Measurements from ENCODE around the gene DLX1.
A peak's percentile ranks its signal among the peaks of the same experiment; 100 is the strongest.
"Not testable (repeated sequence)": the region's sequence is repeated elsewhere in the genome, so short reads cannot be mapped to it uniquely, and the experiment has no call there.

DLX1 gene

GRCh38 chr2:172052000-172052983, 33.0 kb upstream of the DLX1 start:
- peak overlapping the region; percentile 5 for H3K27ac Mint-ChIP-seq
- H3K4me1 Mint-ChIP-seq = peaks cover 3 to 13% of the 10 kb centered on the region in 2 donors
- no peak for DNase-seq
- no peaks in the 10 kb centered on the region for H3K27me3 Mint-ChIP-seq
- ATAC-seq (replicated peaks) = peak; percentile 92 to 94
- H3K9me3 Mint-ChIP-seq = no peaks in the 10 kb centered on the region
- H3K4me3 Mint-ChIP-seq = peak overlapping the region in 1 of 2 donors; percentile 2
- no peaks in the 10 kb centered on the region for H3K36me3 Mint-ChIP-seq

- Mint-ChIP-seq H3K4me3 (no peak overlapping the region), H3K27ac (no peak overlapping the region), H3K9me3 (no peaks in the 10 kb centered on the region), H3K4me1 (peaks cover 3 to 13% of the 10 kb centered on the region in 2 donors), H3K27me3 (no peaks in the 10 kb centered on the region), H3K36me3 (no peaks in the 10 kb centered on the region)
- ATAC-seq (replicated peaks) (no peak), DNase-seq (no peak)
Observed at GRCh38 chr2:172053486-172053885, 31.8 kb upstream of the DLX1 start.

GRCh38 chr2:172056293-172056692, 29.0 kb upstream of the DLX1 start:
- ATAC-seq (replicated peaks) (no peak), DNase-seq (no peak)
- Mint-ChIP-seq H3K4me1 (peaks cover 3 to 13% of the 10 kb centered on the region in 2 donors), H3K27me3 (no peaks in the 10 kb centered on the region), H3K9me3 (no peaks in the 10 kb centered on the region), H3K36me3 (peaks cover 0 to 3% of the 10 kb centered on the region in 2 donors), H3K4me3 (no peak overlapping the region), H3K27ac (no peak overlapping the region)

GRCh38 chr2:172058660-172059059, 26.6 kb upstream of the DLX1 start:
- H3K27ac Mint-ChIP-seq = no peak overlapping the region

DNA sequence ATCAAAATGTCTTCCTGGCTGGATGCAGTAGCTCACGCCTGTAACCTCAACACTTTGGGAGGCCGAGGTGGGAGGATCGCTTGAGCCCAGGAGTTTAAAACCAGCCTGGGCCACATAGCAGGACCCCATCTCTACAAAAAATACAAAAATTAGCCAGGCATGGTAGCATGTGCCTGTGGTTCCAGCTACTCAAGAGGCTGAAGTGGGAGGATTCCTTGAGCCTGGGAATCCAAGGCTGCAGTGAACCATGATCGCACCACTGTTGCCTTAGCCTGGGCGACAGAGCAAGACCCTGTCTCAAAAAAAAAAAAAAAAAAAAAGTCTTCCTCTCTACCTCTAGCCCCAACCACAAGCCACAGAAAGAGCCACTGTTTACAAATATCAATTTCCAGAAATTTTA, 25.2 kb upstream of the DLX1 start:
- not testable (repeated sequence) for H3K27me3 Mint-ChIP-seq; H3K9me3 Mint-ChIP-seq; ATAC-seq (replicated peaks); H3K4me1 Mint-ChIP-seq; H3K4me3 Mint-ChIP-seq; H3K27ac Mint-ChIP-seq; DNase-seq
- peaks cover 14 to 19% of the 10 kb centered on the region in 2 donors for H3K36me3 Mint-ChIP-seq

More at GRCh38 chr2:172058660-172059059, 26.6 kb upstream of the DLX1 start:
- H3K27me3 Mint-ChIP-seq = no peaks in the 10 kb centered on the region
- no peaks in the 10 kb centered on the region for H3K9me3 Mint-ChIP-seq
- no peak for ATAC-seq (replicated peaks)
- no peak for DNase-seq
- H3K4me1 Mint-ChIP-seq = peaks cover 3 to 5% of the 10 kb centered on the region in 2 donors
- no peak overlapping the region for H3K4me3 Mint-ChIP-seq
- peaks cover 12 to 15% of the 10 kb centered on the region in 2 donors for H3K36me3 Mint-ChIP-seq

GRCh38 chr2:172062402-172063004, 22.8 kb upstream of the DLX1 start:
- DNase-seq (no peak), ATAC-seq (replicated peaks) (no peak)
- no peak overlapping the region for H3K27ac Mint-ChIP-seq
- no peaks in the 10 kb centered on the region for H3K9me3 Mint-ChIP-seq
- H3K4me1 Mint-ChIP-seq = no peaks in the 10 kb centered on the region
- H3K36me3 Mint-ChIP-seq = peaks cover 14 to 26% of the 10 kb centered on the region in 2 donors
- H3K27me3 Mint-ChIP-seq = no peaks in the 10 kb centered on the region
- H3K4me3 Mint-ChIP-seq = no peak overlapping the region

DNA sequence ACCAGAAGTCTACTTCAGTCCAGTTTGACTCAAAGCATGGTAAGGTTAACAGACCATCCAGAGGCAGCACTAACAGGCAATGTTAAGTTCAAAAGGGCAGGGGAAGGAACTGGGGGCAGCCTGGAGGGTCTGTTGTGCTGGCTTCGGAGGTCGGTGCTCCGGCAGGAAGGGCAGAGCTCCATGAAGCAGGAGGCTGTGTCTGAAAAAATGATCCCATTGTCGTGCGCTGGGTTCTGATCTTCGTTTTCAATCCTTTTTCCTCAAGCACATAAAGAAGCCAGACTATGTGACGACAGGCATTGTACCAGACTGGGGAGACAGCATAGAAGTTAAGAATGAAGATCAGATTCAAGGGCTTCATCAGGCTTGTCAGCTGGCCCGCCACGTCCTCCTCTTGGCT, 21.9 kb upstream of the DLX1 start:
- no peak overlapping the region for H3K27ac Mint-ChIP-seq
- H3K9me3 Mint-ChIP-seq = no peaks in the 10 kb centered on the region

DNA sequence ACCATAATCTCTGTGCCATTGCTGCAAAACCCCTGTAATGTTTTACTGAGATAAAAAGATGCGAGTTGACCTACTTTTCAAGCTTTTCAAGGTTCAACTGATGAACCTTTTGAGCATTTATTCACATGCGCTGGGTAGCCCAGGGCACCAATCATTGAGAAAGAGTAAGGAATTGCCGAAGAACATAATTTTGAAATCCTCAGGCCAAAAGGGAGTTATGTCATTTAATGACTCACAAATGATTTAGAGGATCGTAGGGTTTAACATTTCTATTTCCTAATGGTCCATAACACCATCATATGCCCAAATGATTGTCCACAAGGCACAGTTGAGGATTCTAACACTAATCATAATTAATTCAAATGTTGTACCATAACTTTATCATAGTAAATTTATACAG, 20.2 kb upstream of the DLX1 start:
- ATAC-seq (replicated peaks) (no peak), DNase-seq (no peak)
- peaks cover 21 to 32% of the 10 kb centered on the region in 2 donors for H3K36me3 Mint-ChIP-seq
- no peak overlapping the region for H3K4me3 Mint-ChIP-seq
- H3K27ac Mint-ChIP-seq = no peak overlapping the region
- no peaks in the 10 kb centered on the region for H3K27me3 Mint-ChIP-seq
- H3K4me1 Mint-ChIP-seq = no peaks in the 10 kb centered on the region
- H3K9me3 Mint-ChIP-seq = peaks cover 0 to 4% of the 10 kb centered on the region in 2 donors

More for the DNA sequence above, 21.9 kb upstream of the DLX1 start:
- Mint-ChIP-seq H3K36me3 (peaks cover 16 to 26% of the 10 kb centered on the region in 2 donors), H3K4me3 (no peak overlapping the region), H3K4me1 (no peaks in the 10 kb centered on the region), H3K27me3 (no peaks in the 10 kb centered on the region)
- no peak for DNase-seq
- no peak for ATAC-seq (replicated peaks)

GRCh38 chr2:172066394-172066886, 18.9 kb upstream of the DLX1 start:
- DNase-seq (no peak), ATAC-seq (replicated peaks) (no peak)
- H3K27me3 Mint-ChIP-seq = no peaks in the 10 kb centered on the region
- peaks cover 21 to 32% of the 10 kb centered on the region in 2 donors for H3K36me3 Mint-ChIP-seq
- H3K9me3 Mint-ChIP-seq = peaks cover 0 to 4% of the 10 kb centered on the region in 2 donors
- H3K4me3 Mint-ChIP-seq = no peak overlapping the region
- H3K4me1 Mint-ChIP-seq = no peaks in the 10 kb centered on the region
- no peak overlapping the region for H3K27ac Mint-ChIP-seq

DNA sequence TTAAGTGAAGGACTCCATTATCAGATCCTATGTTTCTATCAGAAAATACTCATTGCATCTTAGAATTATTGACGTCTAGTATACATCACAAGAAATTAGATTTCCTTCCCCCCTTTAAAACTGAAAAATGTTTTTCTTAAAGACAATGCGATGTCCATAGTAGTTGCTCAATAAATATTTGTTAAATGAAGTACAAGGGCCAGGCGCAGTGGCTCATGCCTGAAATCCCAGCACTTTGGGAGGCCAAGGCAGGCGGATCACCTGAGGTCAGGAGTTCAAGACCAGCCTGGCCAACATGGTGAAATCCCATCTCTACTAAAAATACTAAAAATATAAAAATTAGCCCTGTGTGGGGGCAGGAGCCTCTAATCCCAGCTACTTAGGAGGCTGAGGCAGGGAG, 17.4 kb upstream of the DLX1 start:
- H3K9me3 Mint-ChIP-seq; ATAC-seq (replicated peaks); H3K27ac Mint-ChIP-seq; H3K4me3 Mint-ChIP-seq; DNase-seq; H3K27me3 Mint-ChIP-seq; H3K4me1 Mint-ChIP-seq: not testable (repeated sequence)
- peaks cover 16 to 32% of the 10 kb centered on the region in 2 donors for H3K36me3 Mint-ChIP-seq

DNA sequence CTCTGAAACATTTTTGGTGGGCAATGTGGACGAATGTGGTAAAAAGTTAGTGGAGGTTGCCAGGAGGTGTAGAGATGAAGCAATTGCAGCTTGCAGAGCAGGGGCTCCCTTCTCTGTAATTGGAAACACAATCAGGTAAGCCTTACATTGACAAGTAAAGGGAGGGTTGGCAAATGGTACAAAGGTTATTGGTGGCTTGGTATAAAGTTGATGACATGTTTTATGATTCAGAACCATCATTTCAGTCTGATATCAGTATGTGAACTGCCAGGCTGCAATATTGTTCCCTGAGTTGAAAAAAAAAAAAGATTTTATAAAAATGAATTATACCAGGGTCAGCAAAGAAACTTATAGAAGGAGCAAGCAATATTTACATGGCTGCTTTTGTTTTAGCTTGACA, 14.4 kb upstream of the DLX1 start:
- Mint-ChIP-seq H3K4me3 (no peak overlapping the region), H3K4me1 (no peaks in the 10 kb centered on the region), H3K36me3 (peaks cover 13 to 33% of the 10 kb centered on the region in 2 donors), H3K9me3 (peaks cover 0 to 4% of the 10 kb centered on the region in 2 donors), H3K27me3 (no peaks in the 10 kb centered on the region), H3K27ac (no peak overlapping the region)
- ATAC-seq (replicated peaks) (no peak), DNase-seq (no peak)

DNA sequence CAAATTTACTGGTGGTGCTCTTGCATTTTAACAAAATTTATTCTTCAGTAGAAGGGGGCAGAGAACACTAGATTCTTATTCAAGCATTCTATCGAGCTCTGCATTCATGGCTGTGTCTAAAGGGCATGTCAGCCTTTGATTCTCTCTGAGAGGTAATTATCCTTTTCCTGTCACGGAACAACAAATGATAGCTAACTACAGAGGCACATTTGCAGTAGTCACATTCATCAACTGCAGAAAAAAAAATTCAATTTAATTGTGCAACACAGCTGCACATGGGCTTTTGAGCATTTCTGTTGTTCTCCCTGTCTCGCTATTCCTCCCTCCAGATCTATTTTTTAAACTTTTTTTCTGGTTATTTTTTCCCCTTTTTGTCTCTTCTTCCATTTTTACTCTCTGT, 13.0 kb upstream of the DLX1 start:
- Mint-ChIP-seq H3K27ac (no peak overlapping the region), H3K27me3 (no peaks in the 10 kb centered on the region), H3K36me3 (peaks cover 13 to 28% of the 10 kb centered on the region in 2 donors), H3K4me1 (no peaks in the 10 kb centered on the region), H3K9me3 (peaks cover 0 to 4% of the 10 kb centered on the region in 2 donors), H3K4me3 (no peak overlapping the region)
- ATAC-seq (replicated peaks) (no peak), DNase-seq (no peak)

- peaks cover 13 to 28% of the 10 kb centered on the region in 2 donors for H3K36me3 Mint-ChIP-seq
- H3K9me3 Mint-ChIP-seq = peaks cover 0 to 4% of the 10 kb centered on the region in 2 donors
- ATAC-seq (replicated peaks) (no peak), DNase-seq (no peak)
- H3K4me3 Mint-ChIP-seq = no peak overlapping the region
- no peaks in the 10 kb centered on the region for H3K4me1 Mint-ChIP-seq
- H3K27ac Mint-ChIP-seq = no peak overlapping the region
- H3K27me3 Mint-ChIP-seq = no peaks in the 10 kb centered on the region
Observed at GRCh38 chr2:172072706-172073105, 12.6 kb upstream of the DLX1 start.

- DNase-seq (no peak), ATAC-seq (replicated peaks) (no peak)
- Mint-ChIP-seq H3K4me1 (no peaks in the 10 kb centered on the region), H3K27me3 (peaks cover 0 to 7% of the 10 kb centered on the region in 2 donors), H3K36me3 (peaks cover 11 to 28% of the 10 kb centered on the region in 2 donors), H3K4me3 (no peak overlapping the region), H3K9me3 (peaks cover 0 to 4% of the 10 kb centered on the region in 2 donors), H3K27ac (no peak overlapping the region)
Observed at GRCh38 chr2:172073518-172073917, 11.8 kb upstream of the DLX1 start.

Measured in stimulated activated naive B cell treated with anti-CD40 and anti-IgM and Interleukin-4, amounts not matched to agents 10 μg/mL and 1 μg/mL and 100 μg/mL, for 72 hours (primary cell).